NK-92 (cell line): ENCODE results near the gene GTF3C4.
"Not testable (repeated sequence)": the region's sequence is repeated elsewhere in the genome, so short reads cannot be mapped to it uniquely, and the experiment has no call there.

Source experiments
- DNase-seq: peaks from one replicate; lab custom pipeline; 2025; ENCODE audit not compliant: unreplicated experiment; lab: John Stamatoyannopoulos, UW

GTF3C4 gene

DNA sequence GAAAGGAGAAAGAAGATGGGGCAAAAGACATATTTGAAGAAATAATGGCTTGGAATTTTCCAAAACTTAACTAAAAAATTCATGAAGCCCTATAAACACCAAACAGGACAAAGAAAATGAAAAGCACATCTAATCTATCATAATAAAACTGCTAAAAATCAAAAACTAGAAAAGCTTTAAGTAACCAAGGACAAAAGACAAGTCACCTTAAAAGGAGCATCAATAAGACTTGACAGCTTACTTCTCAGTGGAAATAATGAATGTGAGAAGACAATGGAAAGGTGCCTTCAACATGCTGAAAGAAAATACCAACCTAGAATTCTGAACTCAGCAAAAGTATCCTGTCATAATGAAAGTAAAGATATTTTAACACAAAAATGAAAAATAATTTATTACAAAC is 27.0 kb downstream of the GTF3C4 start:
- no peak for DNase-seq

DNA sequence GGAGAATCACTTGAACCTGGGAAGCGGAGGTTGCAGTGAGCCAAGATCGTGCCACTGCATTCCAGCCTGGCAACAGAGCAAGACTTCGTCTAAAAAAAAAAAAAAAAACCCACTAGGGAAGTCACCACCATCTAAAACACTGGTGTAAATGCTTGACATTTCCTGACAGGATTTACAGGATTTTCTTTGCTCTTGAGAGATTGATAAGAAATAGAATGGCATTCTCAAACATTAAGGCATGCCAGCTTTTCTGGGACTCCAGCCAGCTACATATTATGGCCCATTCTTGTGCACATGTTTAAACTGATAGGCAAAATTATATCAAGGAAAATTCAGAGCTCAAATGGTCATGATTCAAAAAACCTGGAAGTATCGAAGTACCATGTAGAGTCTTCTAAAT is 28.7 kb downstream of the GTF3C4 start:
- no peak for DNase-seq

DNA sequence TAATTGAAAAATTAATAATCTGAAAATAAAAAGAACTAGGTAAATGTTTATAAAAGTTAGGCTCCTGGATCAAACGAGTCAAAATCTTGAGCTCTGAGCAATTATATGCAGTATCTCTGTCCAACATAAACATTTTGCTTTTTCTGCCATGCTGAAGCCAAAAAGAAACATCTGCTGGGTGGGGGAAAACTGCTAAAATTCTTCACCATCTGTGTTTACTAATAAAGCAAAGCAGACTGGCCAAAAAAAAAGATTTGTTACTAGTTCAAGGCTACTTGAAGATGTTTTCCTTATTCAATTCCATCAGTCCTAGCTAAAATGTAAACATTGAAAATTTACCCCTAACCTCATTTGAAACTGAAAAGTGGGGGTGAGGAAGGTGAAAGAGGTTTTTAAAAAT is 29.7 kb downstream of the GTF3C4 start:
- no peak for DNase-seq

DNA sequence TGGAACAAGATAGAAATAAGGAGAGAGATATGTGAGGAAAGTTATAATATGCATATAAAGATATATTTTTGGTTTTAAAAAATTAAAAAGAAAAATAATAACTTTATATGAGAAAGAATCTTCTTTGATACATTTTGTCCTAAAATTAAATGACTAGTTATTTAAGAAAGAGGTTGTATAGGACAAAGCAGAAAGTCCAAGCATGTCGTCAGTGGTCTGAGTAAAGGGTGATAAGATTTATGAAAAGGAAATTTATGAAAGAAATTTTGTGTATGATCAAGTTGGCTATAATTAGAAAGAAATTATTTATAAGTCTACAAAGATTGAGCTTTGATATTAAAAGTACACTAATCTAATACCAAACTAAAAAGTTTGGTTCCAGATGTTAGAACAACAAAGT is 32.0 kb downstream of the GTF3C4 start:
- DNase-seq: no peak

DNA sequence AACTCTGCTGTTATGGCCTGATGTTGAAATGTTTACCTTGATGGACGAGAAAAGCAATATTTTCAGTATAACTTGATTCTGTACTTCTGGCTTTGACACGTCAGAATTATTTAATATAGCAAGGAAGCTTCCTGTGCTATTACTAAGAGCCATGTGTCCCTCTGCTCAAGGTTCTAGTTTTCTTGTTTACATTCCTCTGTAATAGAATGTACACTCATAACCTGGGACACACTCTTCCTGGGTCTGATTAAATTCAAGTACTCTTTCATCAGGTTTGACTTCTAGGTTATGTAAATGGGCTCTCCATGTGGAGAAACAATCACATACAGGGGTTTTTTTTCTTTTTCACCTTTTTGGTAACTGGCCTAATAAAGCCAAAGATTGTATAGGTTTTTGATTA is 33.1 kb downstream of the GTF3C4 start:
- no peak for DNase-seq

DNA sequence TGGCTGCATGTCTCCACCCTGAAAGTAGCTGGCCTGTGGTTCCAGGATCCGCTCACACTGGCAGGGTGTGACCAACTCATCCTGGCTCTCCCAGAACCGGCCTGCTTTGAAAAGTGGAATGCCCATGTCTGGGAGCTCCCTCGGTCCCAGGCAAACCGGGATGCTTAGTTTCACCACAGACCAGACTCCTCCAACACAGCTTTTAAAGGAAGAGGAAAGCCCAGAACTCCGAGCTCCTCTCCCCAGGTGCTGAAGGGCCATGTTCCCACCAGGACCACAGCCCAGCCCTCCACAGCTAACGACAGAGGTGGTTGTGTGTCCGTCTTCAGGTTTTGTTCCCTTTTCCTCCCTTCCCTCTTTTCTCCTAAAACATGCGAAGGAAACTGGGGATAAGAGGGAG is 38.0 kb downstream of the GTF3C4 start:
- no peak for DNase-seq

DNA sequence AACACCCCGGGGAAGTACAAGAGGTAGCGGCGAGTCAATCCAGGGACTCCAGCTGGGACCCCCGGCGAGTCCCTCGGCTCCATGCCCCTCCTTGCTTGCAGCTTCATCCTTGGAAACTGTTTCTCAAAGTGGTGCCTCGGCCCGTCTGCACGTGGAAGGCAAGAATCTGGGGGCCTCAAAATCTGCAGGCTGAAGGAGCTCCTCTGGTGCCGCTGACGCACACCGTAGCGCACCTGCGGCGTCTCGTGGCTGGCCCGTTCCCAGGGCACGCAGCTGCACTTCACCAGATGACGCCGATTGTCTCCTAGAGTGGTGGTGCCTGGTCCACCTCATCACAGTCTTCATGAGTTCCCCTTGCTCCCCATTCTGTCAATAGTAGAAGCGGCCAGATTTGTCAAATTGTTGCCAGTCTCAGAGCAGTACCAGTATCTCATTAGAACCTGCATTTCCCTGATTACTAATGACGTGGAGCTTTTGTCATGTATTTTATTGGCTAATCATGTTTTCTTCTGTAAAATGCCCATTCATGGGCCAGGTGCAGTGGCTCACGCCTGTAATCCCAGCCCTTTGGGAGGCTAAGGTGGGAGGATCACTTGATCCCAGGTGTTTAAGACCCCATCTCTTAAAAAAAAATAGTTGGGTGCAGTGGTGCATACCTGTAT is 38.6 kb downstream of the GTF3C4 start:
- no peak for DNase-seq

DNA sequence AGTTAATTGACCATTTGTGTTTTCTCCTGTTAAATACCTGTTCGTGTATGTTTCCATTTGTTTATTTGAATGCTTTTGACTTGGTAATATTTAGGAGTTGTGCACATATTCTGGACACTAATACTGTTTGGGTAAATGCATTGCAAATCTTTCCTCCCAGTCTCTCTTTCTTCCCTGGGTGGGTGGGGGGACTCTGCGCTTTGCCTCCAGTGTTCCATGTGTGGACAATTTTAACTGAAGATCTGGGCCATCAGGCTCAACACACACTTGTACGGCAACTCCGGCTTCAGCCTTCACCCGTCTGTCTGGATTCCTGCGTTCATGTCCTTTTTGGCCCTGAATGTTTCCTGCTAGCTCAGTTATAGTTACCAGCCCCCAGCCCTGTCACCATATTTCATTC is 40.1 kb downstream of the GTF3C4 start:
- DNase-seq: no peak

DNA sequence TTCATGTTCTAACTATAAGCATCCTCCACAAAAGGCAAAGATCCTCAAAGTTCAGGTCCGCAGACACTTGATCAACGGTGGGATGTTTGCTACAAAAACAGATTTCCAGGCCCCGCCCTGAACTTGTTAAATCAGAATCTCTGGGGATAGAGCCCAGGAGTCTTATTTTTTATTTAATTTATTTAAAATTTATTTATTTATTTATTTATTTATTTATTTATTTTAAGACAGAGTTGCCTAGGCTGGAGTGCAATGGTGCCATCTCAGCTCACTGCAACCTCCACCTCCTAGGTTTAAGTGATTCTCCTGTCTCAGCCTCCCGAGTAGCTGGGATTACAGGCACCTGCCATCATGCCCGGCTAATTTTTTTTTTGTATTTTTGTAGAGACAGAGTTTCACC is 40.9 kb downstream of the GTF3C4 start:
- not testable (repeated sequence) for DNase-seq

DNA sequence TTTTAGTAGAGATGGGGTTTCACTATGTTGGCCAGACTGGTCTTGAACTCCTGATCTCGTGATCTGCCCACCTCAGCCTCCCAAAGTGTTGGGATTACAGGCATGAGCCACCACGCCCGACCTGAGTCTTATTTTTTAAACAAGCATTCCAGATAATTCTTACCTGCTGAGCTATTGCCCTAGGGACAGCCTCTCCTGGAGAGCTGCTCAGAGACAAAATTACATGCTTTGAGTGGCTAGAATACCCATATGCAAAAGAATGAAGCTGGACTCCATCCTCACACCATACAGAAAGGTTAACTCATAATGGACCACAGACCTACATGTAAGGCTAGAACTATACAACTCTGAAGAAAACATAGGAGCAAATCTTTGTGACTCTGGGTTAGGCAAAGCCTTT is 41.6 kb downstream of the GTF3C4 start:
- no peak for DNase-seq

DNA sequence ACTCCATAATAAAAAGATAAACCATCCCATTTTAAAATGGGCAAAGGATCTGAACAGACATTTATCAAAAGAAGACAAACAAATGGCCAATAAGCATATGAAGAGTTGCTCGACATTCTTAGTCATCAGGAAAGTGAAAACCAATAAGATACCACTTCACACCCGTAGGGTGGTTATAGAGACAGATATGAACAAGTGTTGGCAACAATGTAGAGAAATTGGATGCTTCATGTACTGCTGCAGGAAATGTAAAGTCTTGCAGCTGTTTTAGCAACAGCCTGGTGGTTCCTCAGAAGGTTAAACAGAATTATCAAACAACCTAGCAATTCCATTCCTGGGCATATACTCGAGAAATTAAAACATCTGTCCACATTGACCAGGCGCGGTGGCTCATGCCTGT is 42.5 kb downstream of the GTF3C4 start:
- no peak for DNase-seq

DNA sequence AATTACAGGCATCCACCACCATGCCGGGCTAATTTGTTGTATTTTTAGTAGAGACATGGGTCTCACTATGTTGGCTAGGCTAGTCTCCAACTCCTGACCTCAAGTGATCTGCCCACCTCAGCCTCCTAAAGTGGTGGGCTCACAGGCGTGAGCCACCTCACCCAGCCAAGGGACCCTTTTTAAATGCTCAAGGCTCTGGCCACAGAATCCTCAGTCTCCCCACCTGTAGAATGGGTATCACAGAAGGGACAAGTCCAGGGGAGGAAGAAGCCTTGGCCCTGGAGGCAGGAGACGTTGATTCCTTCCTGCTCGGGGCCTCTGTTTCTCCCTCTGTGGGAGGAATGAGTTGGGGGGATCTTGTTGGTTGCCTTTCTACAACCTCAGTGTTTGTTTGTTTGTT is 45.7 kb downstream of the GTF3C4 start:
- no peak for DNase-seq

DNA sequence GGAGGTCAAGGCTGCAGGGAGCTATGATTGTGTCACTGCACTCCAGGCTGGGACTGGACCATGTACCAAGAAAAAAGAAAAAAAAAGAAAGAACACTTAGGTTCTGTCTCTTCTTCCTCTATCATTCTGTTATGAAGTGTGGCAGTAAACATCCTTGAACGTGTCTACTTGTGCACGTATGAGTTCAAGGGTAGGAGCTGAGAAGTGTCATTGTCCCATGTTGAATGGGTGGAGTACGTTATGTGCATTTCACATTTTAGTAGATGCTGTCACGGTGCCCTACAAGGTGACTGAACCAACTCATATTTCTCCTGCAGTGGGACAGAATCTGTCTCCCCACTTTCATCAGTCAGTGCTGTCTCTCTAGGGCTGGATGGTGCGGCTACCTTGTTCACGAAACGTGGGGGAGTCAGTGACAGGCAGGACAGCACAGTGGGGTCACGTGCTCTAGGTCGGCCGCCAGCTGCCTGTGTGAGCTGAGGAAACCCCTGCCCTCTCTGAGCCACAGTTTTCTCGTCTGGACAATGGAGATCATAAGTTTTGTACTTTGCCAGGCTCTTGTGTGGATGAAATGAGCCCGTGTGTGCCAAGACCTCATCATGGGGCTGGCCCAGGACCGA is 47.2 kb downstream of the GTF3C4 start:
- no peak for DNase-seq

DNA sequence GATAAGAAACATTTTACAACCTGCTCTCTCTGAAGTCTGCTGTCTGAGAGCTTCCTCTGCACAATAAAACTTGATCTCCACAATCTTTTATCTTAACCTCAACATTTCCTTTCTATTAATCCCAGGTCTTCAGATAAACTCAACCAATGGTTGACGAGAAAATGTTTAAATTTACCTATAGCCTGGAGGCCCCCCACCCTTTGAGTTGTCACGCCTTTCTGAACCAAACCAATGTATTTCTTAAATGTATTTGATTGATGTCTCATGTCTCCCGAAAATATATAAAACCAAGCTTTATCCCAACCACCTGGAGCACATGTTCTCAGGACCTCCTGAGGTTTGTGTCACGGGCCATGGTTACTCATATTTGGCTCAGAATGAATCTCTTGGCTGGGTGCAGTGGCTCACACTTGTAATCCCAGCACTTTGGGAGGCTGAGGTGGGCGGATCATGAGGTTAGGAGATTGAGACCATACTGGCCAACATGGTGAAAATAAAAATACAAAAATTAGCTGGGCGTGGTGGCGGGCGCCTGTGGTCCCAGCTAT is 48.2 kb downstream of the GTF3C4 start:
- not testable (repeated sequence) for DNase-seq

DNA sequence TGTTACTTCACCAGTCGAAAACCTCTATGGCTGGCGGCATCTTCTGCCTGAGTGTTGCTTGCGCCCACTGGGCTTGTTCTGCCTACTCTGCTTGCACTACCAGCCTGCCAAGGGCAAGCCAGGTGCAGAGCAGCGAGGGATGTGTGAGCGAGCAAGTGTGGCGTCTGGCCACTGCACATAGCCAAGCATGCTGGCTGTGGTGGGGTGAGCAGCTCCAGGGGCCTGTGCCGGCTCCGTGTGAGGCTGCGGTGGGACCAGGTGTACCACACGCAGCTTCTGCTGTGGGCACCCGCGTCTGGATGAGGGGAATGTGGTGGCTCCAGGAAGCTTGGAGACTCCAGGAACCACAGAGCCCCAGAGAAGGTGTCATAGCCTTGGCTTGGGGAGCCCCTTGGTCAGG is 51.4 kb downstream of the GTF3C4 start:
- DNase-seq: no peak

DNA sequence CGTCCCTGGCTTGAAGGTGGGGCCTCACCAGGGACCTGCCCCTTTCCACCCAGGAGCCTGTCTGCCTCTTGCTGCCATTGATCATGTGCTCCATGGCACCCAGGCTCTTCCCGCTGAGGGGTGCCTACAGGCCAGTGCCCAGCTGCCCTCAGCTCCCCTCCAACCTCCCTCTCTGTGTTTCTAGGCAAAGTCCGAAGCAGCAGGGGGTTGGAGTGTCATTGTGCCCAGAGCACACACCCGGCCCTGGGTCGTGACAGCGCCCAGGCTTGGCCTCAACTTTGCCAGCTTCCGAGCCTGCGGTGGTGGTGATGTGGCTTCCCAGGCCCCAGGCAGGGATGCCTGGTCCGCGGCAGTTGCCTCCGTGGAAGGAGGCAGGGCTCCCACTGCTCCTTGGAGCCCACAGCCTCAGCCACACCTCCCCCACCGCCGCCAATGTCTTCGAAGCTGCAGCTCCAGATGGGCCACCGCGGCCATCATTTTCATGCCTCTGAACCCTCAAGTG is 52.4 kb downstream of the GTF3C4 start:
- DNase-seq: no peak

DNA sequence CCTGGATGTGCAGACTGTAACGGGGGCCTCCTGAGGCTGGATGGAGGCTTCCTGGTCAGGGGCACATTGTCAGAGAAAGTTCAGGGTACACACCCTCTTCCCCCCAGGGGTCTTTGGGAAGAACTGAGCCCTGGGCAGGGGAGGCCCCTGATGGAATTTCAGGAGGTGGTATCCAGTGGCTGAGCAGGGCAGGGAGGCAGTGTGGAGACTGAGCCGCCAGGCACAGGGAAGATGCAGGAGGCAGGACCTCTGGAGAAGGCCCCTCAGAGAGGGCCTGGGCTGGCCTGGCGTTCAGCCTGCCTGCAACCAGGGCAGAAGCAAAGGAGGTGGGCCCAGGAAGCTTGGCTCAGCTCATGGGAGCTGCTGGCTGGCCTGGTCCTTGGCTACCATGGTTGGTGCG is 53.5 kb downstream of the GTF3C4 start:
- no peak for DNase-seq

DNA sequence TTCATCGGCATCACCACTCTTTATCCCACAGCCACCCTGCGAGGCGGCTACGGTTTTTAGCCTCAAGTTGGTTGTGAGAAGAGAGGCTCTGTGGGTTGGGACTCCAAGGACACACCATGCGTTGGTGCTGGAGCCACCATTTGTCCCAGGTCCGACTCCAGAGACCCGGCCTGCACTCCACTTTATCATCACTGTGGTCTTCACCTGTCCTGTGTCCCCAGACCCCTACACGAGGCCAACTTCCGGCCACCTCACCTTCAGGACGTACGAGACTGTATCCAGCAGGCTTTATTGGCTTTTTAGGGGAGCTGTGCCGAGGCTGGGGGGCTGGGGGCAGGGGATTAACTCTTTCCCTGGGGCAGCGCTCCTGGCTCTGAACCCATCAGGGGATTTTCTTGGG is 55.0 kb downstream of the GTF3C4 start:
- DNase-seq: no peak

DNA sequence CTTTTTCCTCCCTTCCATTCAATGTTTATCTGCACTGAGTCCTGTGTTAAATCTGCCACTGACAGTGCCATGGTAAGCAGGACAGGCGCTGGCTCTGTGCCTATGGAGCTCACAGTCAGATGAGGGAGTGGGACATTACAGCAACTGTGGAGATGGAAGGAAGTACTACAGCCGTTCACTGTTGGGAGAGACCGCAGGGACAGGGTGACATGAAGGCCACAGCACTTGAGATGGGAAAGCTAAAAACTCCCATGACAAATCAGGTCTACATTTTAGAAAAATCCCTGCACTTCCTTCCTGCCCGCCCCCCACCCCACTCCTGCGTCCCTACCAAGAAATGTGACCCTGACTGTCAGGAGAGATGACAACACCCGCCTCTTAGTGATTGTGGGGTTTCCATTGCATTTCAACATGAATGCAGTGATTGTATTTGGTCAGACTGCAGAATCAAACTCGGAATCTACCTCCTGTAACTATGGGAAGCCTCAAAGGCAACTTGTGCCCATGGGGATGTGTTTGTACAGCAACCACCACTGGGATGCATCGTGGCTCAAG is 56.4 kb downstream of the GTF3C4 start:
- DNase-seq: no peak

DNA sequence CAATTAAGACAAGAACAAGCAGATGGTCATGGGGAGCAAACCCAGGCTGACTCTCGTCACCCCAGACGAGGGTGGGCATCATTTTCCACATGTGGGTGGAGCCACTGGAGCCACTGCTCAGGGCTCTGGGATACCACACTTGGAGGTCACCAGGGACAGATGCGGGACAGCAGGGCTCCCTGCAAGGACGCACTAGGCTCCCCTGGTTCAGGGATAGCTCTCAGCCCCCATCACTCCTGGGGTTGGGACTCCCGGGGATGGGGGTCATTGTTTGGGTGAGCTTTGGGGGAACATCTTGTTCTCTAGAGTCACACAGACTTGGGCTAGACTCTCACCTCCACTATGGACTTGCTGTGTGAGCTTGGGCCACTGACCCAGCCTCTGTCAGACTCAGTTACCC is 57.8 kb downstream of the GTF3C4 start:
- no peak for DNase-seq

DNA sequence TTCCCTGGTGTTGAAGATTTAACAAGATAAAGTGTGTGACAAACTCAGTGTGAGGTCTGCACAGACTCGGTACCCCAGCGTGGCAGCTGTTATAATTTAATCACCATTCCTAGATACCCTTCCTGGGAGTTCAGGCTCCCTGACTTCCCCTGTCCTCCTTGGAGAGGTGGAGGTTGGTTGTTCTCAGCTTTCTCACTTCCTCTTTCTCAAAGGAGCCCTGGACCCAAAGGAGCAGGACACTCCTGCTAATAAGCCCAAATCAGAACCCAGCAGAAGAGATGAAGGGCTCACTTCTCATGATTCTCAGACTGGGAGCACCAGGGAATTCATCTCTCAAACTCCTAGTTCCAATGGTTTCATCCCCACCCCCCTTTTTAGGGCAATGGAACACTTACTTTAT is 58.2 kb downstream of the GTF3C4 start:
- no peak for DNase-seq

DNA sequence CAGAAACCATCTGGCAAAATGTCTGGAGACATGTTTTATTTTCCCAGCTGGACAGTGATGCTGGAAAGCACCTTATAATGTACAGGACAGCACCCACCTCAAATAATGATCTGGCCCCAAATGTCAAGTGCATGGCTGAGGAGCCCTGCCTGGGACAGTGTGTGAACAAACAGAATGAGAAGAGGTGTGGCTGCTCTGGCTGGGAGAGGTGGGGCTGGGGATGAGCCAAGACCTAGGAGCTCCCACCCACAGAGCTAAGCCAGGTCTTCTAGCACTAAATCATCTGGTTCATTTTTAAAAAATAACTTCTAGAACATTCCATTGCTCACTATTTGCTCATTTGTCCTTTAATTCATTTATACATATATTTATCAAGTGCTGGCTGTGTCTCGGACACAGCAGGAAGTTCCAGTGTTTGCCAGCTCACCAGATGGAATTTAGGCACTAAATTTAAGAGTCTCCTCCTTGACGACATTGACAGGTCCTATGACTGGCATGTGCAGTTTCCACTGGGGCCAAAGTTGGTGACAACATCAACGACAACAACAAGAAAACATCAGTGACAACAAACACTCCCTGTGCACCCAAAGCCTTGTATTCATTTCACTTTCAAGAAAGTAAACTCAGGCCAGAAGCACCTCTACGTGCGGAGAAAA is 59.1 kb downstream of the GTF3C4 start:
- DNase-seq: no peak
